ENCODE results near the gene HKDC1. TPM values are rescaled to one million over a fixed set of nuclear protein-coding genes. Genes with fewer than 3 reads are reported as not detected.
"Not testable (repeated sequence)": the region's sequence is repeated elsewhere in the genome, so short reads cannot be mapped to it uniquely, and the experiment has no call there.

Gene HKDC1
- total RNA-seq (2022) (0.68 and 1.1 TPM in 2 replicates), Bru-seq, nascent RNA (percentile 26 among the genes with signal in this experiment), BruChase-seq, experiment 1, labeled RNA remaining after a 6-hour chase (percentile 22 among the genes with signal in this experiment), BruChase-seq, experiment 2, labeled RNA remaining after a 2-hour chase (percentile 23 among the genes with signal in this experiment)
- long read RNA-seq, partial matches to known transcripts = 1 of 3 reads
- long read RNA-seq, other reads (novel, unspliced or antisense) = 2 of 3 reads

- ChIA-PET POLR2A (interaction anchor here (0.6 to 1.5 kb wide), 2 partner anchors 40 to 241 kb away, joined by 3 to 7 read pairs; partner anchors contain the start of gene SUPV3L1), CTCF (no interaction called here)
- TF ChIP-seq, protein P1, sequence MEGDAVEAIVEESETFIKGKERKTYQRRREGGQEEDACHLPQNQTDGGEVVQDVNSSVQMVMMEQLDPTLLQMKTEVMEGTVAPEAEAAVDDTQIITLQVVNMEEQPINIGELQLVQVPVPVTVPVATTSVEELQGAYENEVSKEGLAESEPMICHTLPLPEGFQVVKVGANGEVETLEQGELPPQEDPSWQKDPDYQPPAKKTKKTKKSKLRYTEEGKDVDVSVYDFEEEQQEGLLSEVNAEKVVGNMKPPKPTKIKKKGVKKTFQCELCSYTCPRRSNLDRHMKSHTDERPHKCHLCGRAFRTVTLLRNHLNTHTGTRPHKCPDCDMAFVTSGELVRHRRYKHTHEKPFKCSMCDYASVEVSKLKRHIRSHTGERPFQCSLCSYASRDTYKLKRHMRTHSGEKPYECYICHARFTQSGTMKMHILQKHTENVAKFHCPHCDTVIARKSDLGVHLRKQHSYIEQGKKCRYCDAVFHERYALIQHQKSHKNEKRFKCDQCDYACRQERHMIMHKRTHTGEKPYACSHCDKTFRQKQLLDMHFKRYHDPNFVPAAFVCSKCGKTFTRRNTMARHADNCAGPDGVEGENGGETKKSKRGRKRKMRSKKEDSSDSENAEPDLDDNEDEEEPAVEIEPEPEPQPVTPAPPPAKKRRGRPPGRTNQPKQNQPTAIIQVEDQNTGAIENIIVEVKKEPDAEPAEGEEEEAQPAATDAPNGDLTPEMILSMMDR (IDR thresholded peaks at IDR 0.05; ENCODE audit: unreplicated experiment) = no peak
- H3K27ac Mint-ChIP-seq (ENCODE audit: low read depth, unreplicated experiment) = no peak within 1 kb of the TSS
- no peak within 1 kb of the TSS for H3K4me3 Mint-ChIP-seq (ENCODE audit: unreplicated experiment)
- DNase-seq (ENCODE audit: unreplicated experiment) = no peak
- H3K27me3 Mint-ChIP-seq (ENCODE audit: insufficient read depth, unreplicated experiment) = no peaks in the 10 kb centered on the region
- intact Hi-C loops (cut with micrococcal nuclease) = no loop called here
- H3K9me3 Mint-ChIP-seq (ENCODE audit: unreplicated experiment) = no peaks in the 10 kb centered on the region
- BruUV-seq (replicated peaks) = no TSS peak
- H3K36me3 Mint-ChIP-seq (ENCODE audit: insufficient read depth, unreplicated experiment) = no peaks in the 10 kb centered on the region
- H3K4me1 Mint-ChIP-seq (ENCODE audit: insufficient read depth, unreplicated experiment) = peaks cover 21% of the 10 kb centered on the region
These were observed at the start of gene HKDC1 for GRCh38 chr10:69220041-69220451. HKDC1 (plus strand) TSS chr10:69220332; CDS start chr10:69220436, 104 bp downstream.

DNA sequence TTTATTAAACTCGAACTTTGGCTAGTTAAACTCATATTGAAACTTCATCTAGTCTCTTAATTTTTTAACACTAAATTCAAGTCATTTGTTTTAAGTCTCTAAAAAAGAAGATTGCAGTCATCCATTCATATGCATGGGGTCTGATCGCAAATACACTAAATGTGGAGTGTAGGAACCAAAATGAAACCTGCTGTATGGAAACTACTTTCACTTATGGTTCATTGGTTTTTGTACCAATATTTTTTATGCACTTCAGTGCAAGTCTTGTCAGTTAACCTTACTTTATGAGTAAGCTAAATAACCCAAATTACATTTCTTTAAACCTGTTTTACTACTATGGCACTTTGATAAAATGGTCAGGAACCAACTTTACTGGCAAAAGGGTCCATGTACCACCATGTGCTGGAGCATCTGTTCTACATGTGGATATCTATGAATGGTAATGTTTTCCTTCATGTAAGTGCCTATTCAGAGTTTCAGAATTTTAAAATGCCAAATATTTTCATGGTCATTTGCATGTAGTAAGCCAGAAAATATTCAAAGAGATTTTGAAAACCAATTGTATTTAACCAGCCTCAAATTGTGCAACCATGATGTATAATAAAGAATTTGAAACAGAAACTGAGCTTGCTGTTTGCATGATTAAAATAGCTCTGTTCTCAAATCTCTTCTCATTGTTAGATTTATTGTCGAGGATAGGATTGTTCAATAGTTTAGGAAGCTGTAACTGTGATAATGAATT, 47.7 kb upstream of the HKDC1 start:
- no peak for DNase-seq (ENCODE audit: unreplicated experiment)
- ChIA-PET POLR2A (interaction anchor here (2.3 kb wide), 1 partner anchor 12 kb away, joined by 9 read pairs; no protein-coding TSS in a partner anchor), CTCF (interaction anchor here (0.6 kb wide), 1 partner anchor 9 kb away, joined by 5 read pairs; no protein-coding TSS in a partner anchor)
- H3K27me3 Mint-ChIP-seq (ENCODE audit: insufficient read depth, unreplicated experiment) = no peaks in the 10 kb centered on the region
- H3K27ac Mint-ChIP-seq (ENCODE audit: low read depth, unreplicated experiment) = no peak overlapping the region
- H3K4me3 Mint-ChIP-seq (ENCODE audit: unreplicated experiment) = no peak overlapping the region
- H3K4me1 Mint-ChIP-seq (ENCODE audit: insufficient read depth, unreplicated experiment) = no peaks in the 10 kb centered on the region
- peaks cover 67% of the 10 kb centered on the region for H3K36me3 Mint-ChIP-seq (ENCODE audit: insufficient read depth, unreplicated experiment)
- TSS peak; percentile 53 for BruUV-seq (replicated peaks)
- intact Hi-C loops (cut with micrococcal nuclease) = no loop called here
- no peaks in the 10 kb centered on the region for H3K9me3 Mint-ChIP-seq (ENCODE audit: unreplicated experiment)
- TF ChIP-seq, protein P1 (IDR thresholded peaks at IDR 0.05; ENCODE audit: unreplicated experiment) = no peak

GRCh38 chr10:69175326-69175725, 44.8 kb upstream of the HKDC1 start:
- H3K27me3 Mint-ChIP-seq (ENCODE audit: insufficient read depth, unreplicated experiment); intact Hi-C loops (cut with micrococcal nuclease); BruUV-seq (replicated peaks); CTCF ChIA-PET; H3K9me3 Mint-ChIP-seq (ENCODE audit: unreplicated experiment); H3K27ac Mint-ChIP-seq (ENCODE audit: low read depth, unreplicated experiment); H3K4me3 Mint-ChIP-seq (ENCODE audit: unreplicated experiment); H3K4me1 Mint-ChIP-seq (ENCODE audit: insufficient read depth, unreplicated experiment); DNase-seq (ENCODE audit: unreplicated experiment): not testable (repeated sequence)
- peaks cover 44% of the 10 kb centered on the region for H3K36me3 Mint-ChIP-seq (ENCODE audit: insufficient read depth, unreplicated experiment)
- POLR2A ChIA-PET = interaction anchor here (0.5 to 1.4 kb wide), 4 partner anchors 12 to 1122 kb away, joined by 3 to 4 read pairs (median 4); no protein-coding TSS in a partner anchor

GRCh38 chr10:69176823-69177222, 43.3 kb upstream of the HKDC1 start:
- TF ChIP-seq, protein P1 (IDR thresholded peaks at IDR 0.05; ENCODE audit: unreplicated experiment) = no peak

More at GRCh38 chr10:69176823-69177222, 43.3 kb upstream of the HKDC1 start:
- CTCF ChIA-PET = no interaction called here
- POLR2A ChIA-PET = no interaction called here
- intact Hi-C loops (cut with micrococcal nuclease) = no loop called here
- no peaks in the 10 kb centered on the region for H3K27me3 Mint-ChIP-seq (ENCODE audit: insufficient read depth, unreplicated experiment)
- no TSS peak for BruUV-seq (replicated peaks)
- H3K9me3 Mint-ChIP-seq (ENCODE audit: unreplicated experiment) = no peaks in the 10 kb centered on the region
- no peak overlapping the region for H3K4me3 Mint-ChIP-seq (ENCODE audit: unreplicated experiment)
- H3K27ac Mint-ChIP-seq (ENCODE audit: low read depth, unreplicated experiment) = no peak overlapping the region
- H3K36me3 Mint-ChIP-seq (ENCODE audit: insufficient read depth, unreplicated experiment) = peaks cover 31% of the 10 kb centered on the region
- peaks cover 15% of the 10 kb centered on the region for H3K4me1 Mint-ChIP-seq (ENCODE audit: insufficient read depth, unreplicated experiment)
- no peak for DNase-seq (ENCODE audit: unreplicated experiment)

All from MCF 10A (cell line).